Panc1 (cell line): Measurements from ENCODE around the gene BIRC7. TPM values are rescaled to one million over a fixed set of nuclear protein-coding genes. Genes with fewer than 3 reads are reported as not detected.

Source experiments
- ATAC-seq: fragments of 200-7000 bp; cut with Tn5 transposase; 2 replicates; pipeline ENCODE4 v1.9.1; 2020; ENCODE audit warnings: mild to moderate bottlenecking, moderate library complexity
- BruUV-seq: library from RNA; stranded (reverse); fragments of 400-500 nt; replicated peaks from 2 replicates; lab custom pipeline; 2021; lab: Mats Ljungman, UMichigan
- CTCF ChIA-PET: fragments of 300-600 bp; sonication (Branson Sonifier 250); formaldehyde crosslinking; loops from one replicate; lab custom pipeline; 2022; ENCODE audit warnings: antibody characterized with exemption; lab: Charles Lee
- POLR2A ChIA-PET: fragments of 300-600 bp; sonication (Branson Sonifier 250); formaldehyde crosslinking; loops from one replicate; lab custom pipeline; 2022; ENCODE audit warnings: antibody characterized with exemption; lab: Charles Lee
- DNase-seq: peaks from one replicate; pipeline ENCODE4 v3.0.0-alpha.2; 2010; ENCODE audit warnings: low read depth, low spot score
- H3K27ac ChIP-seq: 2 replicates; pipeline ENCODE4 v1.5.1; 2011; ENCODE audit warnings: mild to moderate bottlenecking, low read length, inconsistent platforms
- H3K27me3 ChIP-seq: fragments of 200-500 bp; sonication (Bioruptor generic); 2 replicates; pipeline ENCODE4 v1.6.0; 2014; ENCODE audit warnings: low read length, inconsistent platforms; ENCODE audit not compliant: control insufficient read depth, insufficient read depth
- H3K36me3 ChIP-seq: fragments of 200-500 bp; sonication (Bioruptor generic); 2 replicates; pipeline ENCODE4 v1.5.1; 2014; ENCODE audit warnings: inconsistent platforms, mild to moderate bottlenecking, low read length, moderate library complexity; ENCODE audit not compliant: control insufficient read depth, insufficient read depth
- H3K4me1 ChIP-seq: 2 replicates; pipeline ENCODE4 v1.5.1; 2011; ENCODE audit warnings: inconsistent platforms, mild to moderate bottlenecking, low read length, moderate library complexity; ENCODE audit not compliant: control insufficient read depth, insufficient read depth
- H3K4me3 ChIP-seq, 2 experiments: 2 replicates each; pipeline ENCODE4 v1.5.1; 2011 to 2012; ENCODE audit warnings: low read depth in 2 of 2, low read length in 2 of 2, mild to moderate bottlenecking in 2 of 2, inconsistent platforms in 1 of 2, moderate library complexity in 1 of 2
- H3K9me3 ChIP-seq: fragments of 200-500 bp; sonication (Bioruptor generic); 2 replicates; pipeline ENCODE4 v1.5.1; 2014; ENCODE audit warnings: low read depth, mild to moderate bottlenecking, inconsistent platforms, low read length, moderate library complexity; ENCODE audit not compliant: control insufficient read depth, insufficient read depth
- CTCF ChIP-seq: fragments of 450-650 bp; IDR thresholded peaks from 2 replicates; pipeline ENCODE4 v1.5.1; 2017; ENCODE audit warnings: mild to moderate bottlenecking
- POLR2AphosphoS5 ChIP-seq: IDR thresholded peaks from 2 replicates; pipeline ENCODE4 v1.6.1; 2012; ENCODE audit warnings: mild to moderate bottlenecking, low read depth, low read length, moderate library complexity
- REST ChIP-seq, 2 experiments: IDR thresholded peaks; 2 replicates each; pipeline ENCODE4 v1.6.1; 2011 to 2012; ENCODE audit warnings: low read depth in 2 of 2, control low read depth in 1 of 2, low read length in 1 of 2, mild to moderate bottlenecking in 1 of 2, moderate library complexity in 1 of 2; ENCODE audit not compliant: insufficient read depth in 1 of 2
- SIN3A ChIP-seq: IDR thresholded peaks from 2 replicates; pipeline ENCODE4 v1.6.1; 2012; ENCODE audit warnings: low read depth, mild to moderate bottlenecking, low read length, moderate library complexity, borderline replicate concordance; ENCODE audit not compliant: insufficient read depth
- TCF7L2 ChIP-seq: IDR thresholded peaks from 2 replicates; pipeline ENCODE4 v1.6.1; 2011; ENCODE audit warnings: mild to moderate bottlenecking, low read depth, low read length, inconsistent platforms
- in situ Hi-C: cut with HindIII; loops from 2 replicates; pipeline ENCODE4 v1.10.0; 2016; ENCODE audit warnings: low sequenced_read_pairs, low pct_unique_long_range_greater_than_20kb
- intact Hi-C: fragments of 100-400 bp; cut with micrococcal nuclease; formaldehyde crosslinking; loops from one replicate; pipeline ENCODE4 v1.10.0; 2022; ENCODE audit not compliant: unreplicated experiment
- total RNA-seq: library from RNA; stranded (reverse); gene quantifications from one replicate; pipeline ENCODE4 v1.2.1, GENCODE V29; 2021; ENCODE audit not compliant: unreplicated experiment

BIRC7 gene
- total RNA-seq, 1 experiment from 2014 or later: 9.0 TPM

- H3K4me3 ChIP-seq: no peak overlapping the region
- POLR2A ChIA-PET: no interaction called here
- no TSS peak for BruUV-seq
- H3K9me3 ChIP-seq: no peaks in the 10 kb centered on the region
- DNase-seq (no peak), ATAC-seq (no peak)
- in situ Hi-C loops (loop anchor here (25.0 kb wide), 1 partner anchor 105 kb away; no protein-coding TSS in a partner anchor), intact Hi-C loops (no loop called here)
- no peak overlapping the region for H3K27ac ChIP-seq
- CTCF ChIA-PET: interaction anchor here (0.6 to 1.8 kb wide), 2 partner anchors 58 to 413 kb away, joined by 5 read pairs; no protein-coding TSS in a partner anchor
- H3K4me1 ChIP-seq: no peaks in the 10 kb centered on the region
- H3K27me3 ChIP-seq: no peaks in the 10 kb centered on the region
- TF ChIP-seq TCF7L2: no peak
- H3K36me3 ChIP-seq: no peaks in the 10 kb centered on the region; the same call in none of the 2 replicates
Observed at GRCh38 chr20:63281742-63282665, 46.3 kb downstream of the BIRC7 start.

- POLR2A ChIA-PET: no interaction called here
- DNase-seq (no peak), ATAC-seq (no peak)
- TF ChIP-seq POLR2AphosphoS5 (no peak), TCF7L2 (no peak), REST (IDR thresholded peaks at IDR 0.05; ENCODE audit: insufficient read depth in 1 of 2, low read depth in 2 of 2, low read length in 1 of 2) (no peak), CTCF (no peak), SIN3A (no peak)
- Histone ChIP-seq H3K27ac (no peak overlapping the region), H3K4me1 (no peaks in the 10 kb centered on the region), H3K36me3 (no peaks in the 10 kb centered on the region; the same call in 1 of the 2 replicates), H3K27me3 (no peaks in the 10 kb centered on the region), H3K9me3 (no peaks in the 10 kb centered on the region), H3K4me3 (no peak overlapping the region)
- no TSS peak for BruUV-seq
- CTCF ChIA-PET: no interaction called here
- in situ Hi-C loops (loop anchor here (25.0 kb wide), 1 partner anchor 104 kb away; no protein-coding TSS in a partner anchor), intact Hi-C loops (no loop called here)
Observed at GRCh38 chr20:63282946-63283345, 47.2 kb downstream of the BIRC7 start.
